ENCODE results near the gene TMEM225. TPM values are rescaled to one million over a fixed set of nuclear protein-coding genes. Genes with fewer than 3 reads are reported as not detected.
"Not testable (repeated sequence)": the region's sequence is repeated elsewhere in the genome, so short reads cannot be mapped to it uniquely, and the experiment has no call there.

Gene TMEM225
- not detected for polyA plus RNA-seq (2012; ENCODE audit: insufficient read depth, insufficient read length)

GRCh38 chr11:123885570-123885969, at the start of gene TMEM225:
Gene TMEM225, minus strand, starts transcription at chr11:123885670. Its CDS starts 245 bp downstream, at chr11:123885425.
- H3K4me3 ChIP-seq (ENCODE audit: low read length): no peak within 1 kb of the TSS
- DNase-seq (ENCODE audit: low read depth, low spot score): no peak

- H3K4me3 ChIP-seq (ENCODE audit: low read length): no peak overlapping the region
- DNase-seq (ENCODE audit: low read depth, low spot score): no peak
Measured at GRCh38 chr11:123924027-123924426, 38.6 kb upstream of the TMEM225 start.

- DNase-seq (ENCODE audit: low read depth, low spot score): no peak
- no peak overlapping the region for H3K4me3 ChIP-seq (ENCODE audit: low read length)
Measured at GRCh38 chr11:123920943-123921342, 35.5 kb upstream of the TMEM225 start.

GRCh38 chr11:123905826-123906225, 20.4 kb upstream of the TMEM225 start:
- H3K4me3 ChIP-seq (ENCODE audit: low read length): no peak overlapping the region
- no peak for DNase-seq (ENCODE audit: low read depth, low spot score)

- DNase-seq (ENCODE audit: low read depth, low spot score): no peak
Measured at GRCh38 chr11:123904932-123905331, 19.5 kb upstream of the TMEM225 start.

GRCh38 chr11:123903932-123904331, 18.5 kb upstream of the TMEM225 start:
- no peak for DNase-seq (ENCODE audit: low read depth, low spot score)
- H3K4me3 ChIP-seq (ENCODE audit: low read length): no peak overlapping the region

More at GRCh38 chr11:123904932-123905331, 19.5 kb upstream of the TMEM225 start:
- H3K4me3 ChIP-seq (ENCODE audit: low read length): no peak overlapping the region

- no peak for DNase-seq (ENCODE audit: low read depth, low spot score)
- H3K4me3 ChIP-seq (ENCODE audit: low read length): no peak within 1 kb of the TSS
Measured at GRCh38 chr11:123901867-123902266, 16.4 kb upstream of the TMEM225 start, which contains the start of gene OR8D4. Gene OR8D4, plus strand, starts transcription at chr11:123902167. Its CDS starts 4,265 bp downstream, at chr11:123906432.

GRCh38 chr11:123899792-123900191, 14.3 kb upstream of the TMEM225 start:
- DNase-seq (ENCODE audit: low read depth, low spot score): no peak
- H3K4me3 ChIP-seq (ENCODE audit: low read length): no peak overlapping the region

- no peak overlapping the region for H3K4me3 ChIP-seq (ENCODE audit: low read length)
Measured at GRCh38 chr11:123892031-123892430, 6.6 kb upstream of the TMEM225 start.

GRCh38 chr11:123880912-123881311, 4.6 kb downstream of the TMEM225 start:
- no peak overlapping the region for H3K4me3 ChIP-seq (ENCODE audit: low read length)
- no peak for DNase-seq (ENCODE audit: low read depth, low spot score)

More at GRCh38 chr11:123892031-123892430, 6.6 kb upstream of the TMEM225 start:
- DNase-seq (ENCODE audit: low read depth, low spot score): no peak

- not testable (repeated sequence) for H3K4me3 ChIP-seq (ENCODE audit: low read length); DNase-seq (ENCODE audit: low read depth, low spot score)
Measured at GRCh38 chr11:123867795-123868194, 17.7 kb downstream of the TMEM225 start.

- not testable (repeated sequence) for H3K4me3 ChIP-seq (ENCODE audit: low read length); DNase-seq (ENCODE audit: low read depth, low spot score)
Measured at GRCh38 chr11:123865293-123865692, 20.2 kb downstream of the TMEM225 start.

GRCh38 chr11:123859731-123860130, 25.7 kb downstream of the TMEM225 start:
- H3K4me3 ChIP-seq (ENCODE audit: low read length): no peak overlapping the region
- no peak for DNase-seq (ENCODE audit: low read depth, low spot score)

- DNase-seq (ENCODE audit: low read depth, low spot score): no peak
- H3K4me3 ChIP-seq (ENCODE audit: low read length): no peak overlapping the region
Measured at GRCh38 chr11:123856444-123856843, 29.0 kb downstream of the TMEM225 start.

- no peak for DNase-seq (ENCODE audit: low read depth, low spot score)
- H3K4me3 ChIP-seq (ENCODE audit: low read length): no peak overlapping the region
Measured at GRCh38 chr11:123853038-123853437, 32.4 kb downstream of the TMEM225 start.

GRCh38 chr11:123852321-123852720, 33.1 kb downstream of the TMEM225 start:
- DNase-seq (ENCODE audit: low read depth, low spot score): no peak

GRCh38 chr11:123851110-123851509, 34.4 kb downstream of the TMEM225 start:
- DNase-seq (ENCODE audit: low read depth, low spot score): no peak
- H3K4me3 ChIP-seq (ENCODE audit: low read length): no peak overlapping the region

More at GRCh38 chr11:123852321-123852720, 33.1 kb downstream of the TMEM225 start:
- no peak overlapping the region for H3K4me3 ChIP-seq (ENCODE audit: low read length)

GRCh38 chr11:123841174-123841573, 44.3 kb downstream of the TMEM225 start:
- no peak overlapping the region for H3K4me3 ChIP-seq (ENCODE audit: low read length)
- DNase-seq (ENCODE audit: low read depth, low spot score): no peak

- DNase-seq (ENCODE audit: low read depth, low spot score): no peak
- no peak overlapping the region for H3K4me3 ChIP-seq (ENCODE audit: low read length)
Measured at GRCh38 chr11:123839131-123839530, 46.3 kb downstream of the TMEM225 start.

- DNase-seq (ENCODE audit: low read depth, low spot score): no peak
- no peak overlapping the region for H3K4me3 ChIP-seq (ENCODE audit: low read length)
Measured at GRCh38 chr11:123838659-123839058, 46.8 kb downstream of the TMEM225 start.

- H3K4me3 ChIP-seq (ENCODE audit: low read length): no peak overlapping the region
- no peak for DNase-seq (ENCODE audit: low read depth, low spot score)
Measured at GRCh38 chr11:123838199-123838598, 47.3 kb downstream of the TMEM225 start.

Data from Jurkat, Clone E6-1 (cell line).